H9 (cell line): ENCODE measurements around the gene NOX1. TPM values are rescaled to one million over a fixed set of nuclear protein-coding genes. Genes with fewer than 3 reads are reported as not detected.

Experiments used
- DNase-seq: peaks from one replicate; pipeline ENCODE4 v3.0.0-alpha.2; 2017
- H2AFZ ChIP-seq: one replicate; pipeline ENCODE4 v1.6.1; 2013; ENCODE audit warnings: mild to moderate bottlenecking, low read length, control low read depth, moderate library complexity
- H2AK5ac ChIP-seq: 2 replicates; pipeline ENCODE4 v1.6.1; 2013; ENCODE audit warnings: low read length, control low read depth, mixed read lengths; ENCODE audit not compliant: insufficient read length
- H2BK120ac ChIP-seq: one replicate; pipeline ENCODE4 v1.6.1; 2013; ENCODE audit warnings: low read depth, mild to moderate bottlenecking, low read length, control low read depth, inconsistent platforms; ENCODE audit not compliant: poor library complexity, severe bottlenecking
- H2BK12ac ChIP-seq: 2 replicates; pipeline ENCODE4 v1.6.1; 2013; ENCODE audit warnings: low read length, control low read depth, mixed read lengths, low read depth; ENCODE audit not compliant: insufficient read length
- H2BK15ac ChIP-seq: 2 replicates; pipeline ENCODE4 v1.6.1; 2013; ENCODE audit warnings: low read depth, low read length, control low read depth
- H2BK20ac ChIP-seq: one replicate; pipeline ENCODE4 v1.6.1; 2013; ENCODE audit warnings: low read depth, mild to moderate bottlenecking, low read length, control low read depth, inconsistent platforms; ENCODE audit not compliant: poor library complexity, severe bottlenecking
- H2BK5ac ChIP-seq: 2 replicates; pipeline ENCODE4 v1.6.1; 2013; ENCODE audit warnings: low read length, control low read depth, mixed read lengths; ENCODE audit not compliant: insufficient read length
- H3K14ac ChIP-seq: 2 replicates; pipeline ENCODE4 v1.6.1; 2013; ENCODE audit warnings: low read length, control low read depth; ENCODE audit not compliant: insufficient read depth
- H3K18ac ChIP-seq: 2 replicates; pipeline ENCODE4 v1.6.1; 2013; ENCODE audit warnings: low read depth, mild to moderate bottlenecking, mixed read lengths, low read length, control low read depth; ENCODE audit not compliant: insufficient read length
- H3K23ac ChIP-seq: 2 replicates; pipeline ENCODE4 v1.6.1; 2013; ENCODE audit warnings: low read length, control low read depth, mixed read lengths, low read depth; ENCODE audit not compliant: insufficient read length
- H3K23me2 ChIP-seq: 2 replicates; pipeline ENCODE4 v1.6.1; 2013; ENCODE audit warnings: low read depth, mild to moderate bottlenecking, mixed read lengths, low read length, control low read depth; ENCODE audit not compliant: insufficient read length, poor library complexity, severe bottlenecking
- H3K27ac ChIP-seq: 2 replicates; pipeline ENCODE4 v1.5.1; 2013; ENCODE audit warnings: low read length, control low read depth, mixed read lengths, low read depth; ENCODE audit not compliant: insufficient read length
- H3K27me3 ChIP-seq: 2 replicates; pipeline ENCODE4 v1.6.1; 2013; ENCODE audit warnings: low read length, control low read depth, inconsistent platforms; ENCODE audit not compliant: insufficient read depth
- H3K4ac ChIP-seq: 2 replicates; pipeline ENCODE4 v1.6.1; 2013; ENCODE audit warnings: low read depth, mild to moderate bottlenecking, control low read depth, inconsistent platforms, low read length, moderate library complexity
- H3K4me1 ChIP-seq: 2 replicates; pipeline ENCODE4 v1.6.1; 2013; ENCODE audit warnings: low read length, control low read depth, inconsistent platforms; ENCODE audit not compliant: insufficient read depth
- H3K4me2 ChIP-seq: 2 replicates; pipeline ENCODE4 v1.6.1; 2013; ENCODE audit warnings: low read length, control low read depth, mixed read lengths; ENCODE audit not compliant: insufficient read length, insufficient read depth
- H3K56ac ChIP-seq: 2 replicates; pipeline ENCODE4 v1.6.1; 2013; ENCODE audit warnings: low read depth, mild to moderate bottlenecking, mixed read lengths, low read length, control low read depth; ENCODE audit not compliant: insufficient read length
- H3K79me1 ChIP-seq: 2 replicates; pipeline ENCODE4 v1.6.1; 2013; ENCODE audit warnings: low read depth, mild to moderate bottlenecking, moderate library complexity, low read length, control low read depth, inconsistent platforms; ENCODE audit not compliant: insufficient read depth, poor library complexity, severe bottlenecking
- H3K79me2 ChIP-seq: 2 replicates; pipeline ENCODE4 v1.6.1; 2013; ENCODE audit warnings: low read length, control low read depth, inconsistent platforms; ENCODE audit not compliant: insufficient read depth
- H3K9ac ChIP-seq: 2 replicates; pipeline ENCODE4 v1.6.1; 2013; ENCODE audit warnings: low read length, control low read depth, mixed read lengths; ENCODE audit not compliant: insufficient read length; ENCODE audit errors: extremely low read depth
- H3K9me3 ChIP-seq: one replicate; pipeline ENCODE4 v1.6.1; 2013; ENCODE audit warnings: low read depth, low read length, inconsistent platforms; ENCODE audit not compliant: control insufficient read depth
- H3T11ph ChIP-seq: one replicate; pipeline ENCODE4 v1.6.1; 2013; ENCODE audit warnings: mild to moderate bottlenecking, low read length, control low read depth, inconsistent platforms
- H4K20me1 ChIP-seq: one replicate; pipeline ENCODE4 v1.6.1; 2013; ENCODE audit not compliant: control insufficient read depth, insufficient read length, insufficient read depth
- H4K5ac ChIP-seq: 2 replicates; pipeline ENCODE4 v1.6.1; 2013; ENCODE audit warnings: low read depth, mild to moderate bottlenecking, mixed read lengths, low read length, control low read depth; ENCODE audit not compliant: insufficient read length
- H4K8ac ChIP-seq: replicated peaks from 2 replicates; pipeline ENCODE4 v1.6.1; 2013; ENCODE audit warnings: low read length, control low read depth, mixed read lengths, low read depth; ENCODE audit not compliant: insufficient read length
- H4K91ac ChIP-seq: 2 replicates; pipeline ENCODE4 v1.6.1; 2013; ENCODE audit warnings: low read depth, mild to moderate bottlenecking, moderate library complexity, mixed read lengths, low read length, control low read depth; ENCODE audit not compliant: insufficient read length
- H3K27ac Mint-ChIP-seq, 3 experiments: 2 replicates in 2 of 3; 3 replicates in 1 of 3; pipeline ENCODE4 v1.8.0; 2020 to 2021; ENCODE audit warnings: mixed read lengths in 3 of 3, mild to moderate bottlenecking in 1 of 3, moderate library complexity in 1 of 3
- H3K27me3 Mint-ChIP-seq: 2 replicates; pipeline ENCODE4 v1.8.0; 2021; ENCODE audit warnings: low read depth, mild to moderate bottlenecking, moderate library complexity, mixed read lengths
- H3K36me3 Mint-ChIP-seq, 3 experiments: 2 replicates in 2 of 3; 3 replicates in 1 of 3; pipeline ENCODE4 v1.8.0; 2020 to 2021; ENCODE audit warnings: low read depth in 3 of 3, mixed read lengths in 3 of 3; ENCODE audit not compliant: insufficient read depth in 1 of 3
- H3K4me1 Mint-ChIP-seq, 2 experiments: 2 replicates each; pipeline ENCODE4 v1.8.0; 2020; ENCODE audit warnings: mixed read lengths in 2 of 2
- H3K4me3 Mint-ChIP-seq, 2 experiments: 2 replicates in 1 of 2; 3 replicates in 1 of 2; pipeline ENCODE4 v1.8.0; 2020 to 2021; ENCODE audit warnings: mild to moderate bottlenecking in 2 of 2, mixed read lengths in 2 of 2, moderate library complexity in 1 of 2
- H3K9me3 Mint-ChIP-seq, 2 experiments: 2 replicates in 1 of 2; 3 replicates in 1 of 2; pipeline ENCODE4 v1.8.0; 2020; ENCODE audit warnings: mild to moderate bottlenecking in 2 of 2, mixed read lengths in 2 of 2, moderate library complexity in 1 of 2
- CTCF ChIP-seq: fragments of 200-600 bp; sonication (generic); conservative IDR thresholded peaks from 3 replicates; pipeline ENCODE4 v1.8.0; 2021; ENCODE audit warnings: antibody characterized with exemption, mild to moderate bottlenecking
- WGBS: extraction: QIAGEN DNeasy Blood & Tissue Kit; methylation state at CpG from one replicate; pipeline ENCODE4 v1.1.7; 2013; ENCODE audit warnings: missing lambda C conversion rate, low lambda C conversion rate, mixed read lengths; ENCODE audit not compliant: insufficient read length; ENCODE audit errors: extremely low coverage; 5-methylcytosine and 5-hydroxymethylcytosine counted together
- total RNA-seq: library from RNA; stranded (reverse); gene quantifications from 2 replicates; pipeline ENCODE4 v1.2.1, GENCODE V29; 2021

NOX1 gene
- total RNA-seq, 1 experiment from 2014 or later = not detected

- no peak overlapping the region for H4K91ac ChIP-seq
- no peaks in the 10 kb centered on the region for H3K27me3 Mint-ChIP-seq
- no peak for TF ChIP-seq CTCF
- H3K27ac ChIP-seq = no peak overlapping the region
- no peaks in the 10 kb centered on the region for H3K79me2 ChIP-seq
- no peak overlapping the region for H3K23ac ChIP-seq
- H3K14ac ChIP-seq = no peak overlapping the region
- H2AK5ac ChIP-seq = no peak overlapping the region
- H3K4me2 ChIP-seq = no peak overlapping the region
- H2BK20ac ChIP-seq = no peak overlapping the region
- no peak for DNase-seq
- H2AFZ ChIP-seq = no peak overlapping the region
- no peak overlapping the region for H3K4ac ChIP-seq
- H4K8ac ChIP-seq = no peak overlapping the region
- no peak overlapping the region for H3T11ph ChIP-seq
- H2BK120ac ChIP-seq = no peak overlapping the region
- H3K27me3 ChIP-seq = no peaks in the 10 kb centered on the region
- H4K5ac ChIP-seq = no peak overlapping the region
- H3K56ac ChIP-seq = no peak overlapping the region
- peaks cover 46 to 69% of the 10 kb centered on the region in 2 experiments for H3K9me3 Mint-ChIP-seq
- no peak overlapping the region for H2BK5ac ChIP-seq
- no peaks in the 10 kb centered on the region; the same call in 1 of the 2 replicates for H3K4me1 ChIP-seq
- H3K27ac Mint-ChIP-seq = no peak overlapping the region
- no peak overlapping the region for H2BK15ac ChIP-seq
- no peak overlapping the region for H3K9ac ChIP-seq
- no peak overlapping the region for H2BK12ac ChIP-seq
- no peaks in the 10 kb centered on the region for H3K23me2 ChIP-seq
- H3K36me3 Mint-ChIP-seq = peaks cover 0 to 2% (median 2%) of the 10 kb centered on the region in 3 experiments; a peak in 2 of 7 replicates
- no CpG with 5 or more reads among the region's 2 CpGs for WGBS
- H3K4me1 Mint-ChIP-seq = 0 out of 4 replicates have a peak, but pooled peaks cover 0 to 4% of the 10 kb centered on the region in 2 experiments
- H3K18ac ChIP-seq = no peak overlapping the region
- H3K79me1 ChIP-seq = no peaks in the 10 kb centered on the region
- H4K20me1 ChIP-seq = no peaks in the 10 kb centered on the region
- peaks cover 32% of the 10 kb centered on the region for H3K9me3 ChIP-seq
- no peak overlapping the region for H3K4me3 Mint-ChIP-seq
Observed at GRCh38 chrX:100880368-100880767, 6.2 kb upstream of the NOX1 start.
